Fibroblast of upper back skin (primary cell): ENCODE measurements around the gene RNH1.

Source experiments
- DNase-seq: peaks from one replicate; pipeline ENCODE4 v3.0.0-alpha.2; 2013

Gene RNH1

GRCh38 chr11:506995-507726 lies at the start of gene RNH1:
TSS of gene RNH1 (minus strand) at chr11:507242. CDS start at chr11:502162, 5,080 bp downstream.
- DNase-seq, result peak; percentile 95

DNA sequence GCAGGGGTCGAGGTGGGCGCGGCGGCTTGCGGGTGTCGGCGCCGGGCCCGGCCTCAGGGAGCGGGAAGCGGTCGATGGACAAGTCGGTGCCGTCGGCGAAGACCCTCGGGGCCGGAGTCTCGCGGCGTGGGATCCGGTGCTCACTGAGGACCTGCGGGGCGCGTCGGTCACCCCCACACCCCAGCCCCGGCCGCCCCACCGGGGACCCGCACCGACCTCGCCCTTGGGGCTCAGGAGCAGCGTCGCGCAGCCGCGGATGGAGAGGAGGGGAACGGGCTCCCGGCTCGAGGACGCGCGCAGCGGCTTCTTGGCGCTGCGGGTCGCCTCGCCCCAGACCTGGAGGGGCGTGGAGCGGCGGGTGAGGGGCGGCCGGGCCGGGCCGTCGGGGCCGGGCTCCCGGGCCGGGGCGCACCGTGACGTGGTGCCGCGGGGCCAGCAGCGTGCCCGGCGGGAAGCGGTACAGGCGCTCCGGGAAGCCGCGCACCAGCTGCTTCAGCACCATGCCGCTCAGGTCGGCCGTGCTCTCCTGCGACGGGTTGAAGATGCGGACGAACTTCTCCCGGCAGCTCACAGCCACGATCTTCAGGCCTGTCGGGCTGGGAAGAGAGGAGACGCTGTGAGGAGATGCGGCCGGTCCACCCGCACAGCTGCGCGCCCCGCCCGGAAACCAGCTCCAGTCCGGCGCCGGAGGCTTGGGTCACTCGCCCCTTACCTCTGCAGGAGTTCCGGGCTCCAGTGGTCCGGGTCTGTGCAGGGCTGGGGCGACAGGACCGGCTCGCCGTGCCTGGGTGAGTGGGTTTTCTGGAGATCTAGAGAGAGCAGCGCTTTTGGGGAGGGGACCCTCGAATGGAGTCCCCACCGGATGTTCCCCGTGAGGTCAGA lies 49.0 kb upstream of the RNH1 start:
- no peak for DNase-seq

DNA sequence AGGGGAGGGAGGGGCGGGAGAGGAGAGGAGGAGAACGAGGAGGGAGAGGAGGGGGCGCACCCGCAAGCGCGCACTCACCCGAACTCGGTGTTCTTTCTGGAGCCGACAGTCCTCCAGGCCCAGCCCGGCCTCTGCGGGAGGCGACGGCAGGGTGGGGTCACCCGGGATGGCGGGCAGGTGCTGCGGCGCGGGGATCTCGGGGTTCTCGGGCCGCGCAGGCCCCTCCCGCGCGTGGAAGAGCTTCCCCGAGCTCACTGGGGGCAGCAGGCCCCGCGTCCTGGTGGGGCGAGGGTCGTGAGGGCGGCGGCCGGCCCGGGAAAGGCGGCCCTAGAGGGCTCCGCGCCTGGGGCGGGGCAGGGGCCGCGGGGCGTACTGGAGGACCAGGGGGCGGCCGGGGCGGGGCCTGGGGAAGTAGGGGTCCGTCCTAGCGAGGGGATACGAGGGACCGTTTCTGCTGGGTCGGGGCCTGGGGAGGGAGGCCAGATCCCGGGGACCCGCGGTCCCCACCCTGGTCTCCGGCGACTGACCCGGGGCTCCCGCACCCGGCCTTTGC lies 48.3 kb upstream of the RNH1 start:
- no peak for DNase-seq

DNA sequence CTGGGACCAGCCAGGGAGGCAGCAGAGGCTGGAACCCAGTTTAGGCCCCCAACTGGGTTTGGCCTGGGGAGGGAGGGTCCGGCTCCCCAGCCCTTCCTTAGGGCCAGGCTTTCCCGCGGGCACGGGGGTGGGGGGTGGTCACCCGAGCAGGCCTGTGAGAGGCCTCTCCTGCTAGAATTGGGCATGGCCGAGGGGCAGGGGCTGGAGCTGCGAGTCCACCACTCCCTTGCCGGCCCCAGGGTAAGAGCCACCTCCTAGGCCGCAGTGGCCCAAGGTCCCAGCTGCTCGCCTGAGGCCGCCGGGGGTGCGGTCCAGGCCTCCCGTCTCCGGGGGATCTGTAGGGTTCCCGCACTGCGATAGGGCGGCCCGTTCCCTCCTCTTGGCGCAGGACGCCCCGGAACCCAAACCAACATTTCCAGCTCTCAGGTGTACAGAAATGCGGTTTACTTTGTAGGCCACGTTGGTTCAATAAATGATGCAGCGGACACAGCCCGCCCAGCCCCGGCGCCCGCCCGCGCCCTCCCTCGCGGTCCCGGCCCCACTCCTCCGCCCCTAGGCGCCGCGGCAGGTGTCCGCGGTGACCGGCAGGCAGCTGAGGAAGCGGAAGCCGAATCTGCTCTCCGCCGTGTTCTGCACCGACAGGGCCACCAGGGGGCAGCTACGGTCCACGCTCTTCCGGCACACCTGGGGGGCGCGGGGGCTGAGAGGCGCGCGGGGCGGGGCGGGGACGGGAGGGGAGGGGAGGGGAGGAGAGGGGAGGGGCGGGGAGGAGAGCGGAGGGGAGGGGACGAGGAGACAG lies 47.6 kb upstream of the RNH1 start:
- peak; percentile 31 for DNase-seq

DNA sequence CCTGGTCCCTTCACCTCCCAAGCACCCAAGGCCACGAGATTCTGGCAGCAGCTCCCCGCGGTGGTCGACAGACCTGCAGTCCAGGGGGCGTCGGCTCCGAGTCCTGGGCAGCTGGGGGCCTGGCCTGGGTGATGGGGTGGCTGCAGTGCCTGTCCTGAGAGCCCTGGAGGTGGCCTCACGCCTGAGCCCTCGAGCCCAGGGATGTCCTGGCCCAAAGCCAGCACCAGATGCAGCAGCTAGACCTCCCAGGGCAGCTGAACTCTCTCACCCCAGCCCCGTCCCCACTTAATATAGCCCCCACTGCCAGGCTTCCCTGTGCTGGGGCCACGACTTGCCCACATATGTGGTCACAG lies 46.9 kb upstream of the RNH1 start:
- no peak for DNase-seq

DNA sequence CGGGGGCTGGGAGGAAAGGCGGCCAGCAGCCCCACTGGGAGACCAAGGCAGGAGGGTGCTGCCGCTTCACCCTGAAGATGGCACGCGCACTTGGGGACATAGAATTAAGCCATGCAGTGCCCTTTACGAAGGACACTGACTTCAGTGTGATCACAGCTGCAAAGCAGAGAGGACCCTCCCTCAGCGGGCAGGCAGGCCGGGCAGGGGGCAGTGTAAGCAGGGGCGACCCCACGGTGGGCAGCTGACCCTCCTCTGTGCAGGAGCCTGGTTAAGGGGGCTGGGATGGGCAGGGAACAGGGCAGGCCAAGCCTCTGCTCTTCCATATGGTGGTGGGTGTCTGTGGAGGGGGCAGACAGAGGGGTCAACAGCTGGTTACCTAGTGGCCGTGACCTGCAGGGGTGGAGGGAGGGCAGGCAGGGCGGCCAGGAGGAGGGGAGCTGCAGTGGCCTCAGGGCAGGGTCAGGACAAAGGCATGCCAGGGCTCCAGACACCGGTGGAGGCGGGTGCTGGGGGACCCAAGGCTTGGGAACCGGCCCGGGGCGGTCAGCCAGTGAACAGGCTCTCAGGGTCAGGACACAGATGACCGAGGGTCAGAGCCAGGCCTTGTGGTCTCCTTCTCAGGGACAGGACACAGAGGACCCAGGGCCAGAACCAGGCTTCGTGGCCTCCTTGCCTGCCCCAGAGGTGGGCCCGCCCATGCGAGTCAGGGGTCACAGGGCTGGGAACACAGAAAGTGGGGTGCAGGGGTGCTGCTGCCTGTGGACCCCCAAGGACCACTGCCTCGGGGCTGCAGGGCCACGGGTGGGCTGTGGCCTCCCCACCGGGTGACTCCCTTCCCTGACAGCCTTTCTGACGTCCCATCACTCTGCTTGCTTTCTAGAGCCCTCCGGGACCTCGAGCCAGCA lies 46.3 kb upstream of the RNH1 start:
- DNase-seq, result no peak

DNA sequence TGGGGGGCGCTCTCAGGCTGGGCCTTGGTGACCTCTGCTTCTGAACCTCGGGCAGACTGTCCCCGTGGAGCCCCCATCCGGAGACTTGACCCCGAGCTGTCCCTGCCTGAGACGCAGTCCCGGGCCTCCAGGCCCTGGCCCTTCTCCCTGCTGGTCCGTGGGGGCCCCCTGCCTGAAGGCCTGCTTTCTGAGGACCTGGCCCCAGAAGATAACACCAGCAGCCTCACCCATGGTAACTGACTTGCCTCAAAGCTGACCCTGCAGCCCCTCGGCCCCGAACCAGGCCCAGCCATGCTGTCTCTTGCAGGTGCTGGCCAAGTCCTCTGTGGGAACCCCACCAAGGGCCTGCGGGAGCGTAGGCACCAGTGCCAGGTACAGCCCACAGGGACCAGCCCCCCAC lies 44.6 kb upstream of the RNH1 start:
- DNase-seq, result no peak

DNA sequence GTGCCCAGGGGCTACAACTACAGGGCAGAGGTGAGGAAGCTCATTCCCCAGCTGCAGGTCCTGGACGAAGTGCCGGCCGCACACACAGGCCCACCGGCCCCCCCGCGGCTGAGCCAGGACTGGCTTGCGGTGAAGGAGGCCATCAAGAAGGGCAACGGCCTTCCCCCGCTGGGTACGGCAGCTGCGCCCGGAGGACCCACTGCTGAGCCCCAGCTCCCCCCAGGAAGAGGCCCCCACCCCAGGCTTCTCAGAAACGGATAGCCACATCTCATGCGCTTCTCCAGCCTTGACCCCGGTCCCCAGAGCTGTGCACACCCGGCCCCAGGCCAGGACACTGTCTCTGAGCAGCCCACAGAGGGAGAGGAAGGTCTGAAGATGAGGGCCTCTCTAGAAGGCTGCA lies 44.1 kb upstream of the RNH1 start:
- DNase-seq, result no peak

GRCh38 chr11:550746-551085 lies 43.7 kb upstream of the RNH1 start:
- DNase-seq, result no peak

DNA sequence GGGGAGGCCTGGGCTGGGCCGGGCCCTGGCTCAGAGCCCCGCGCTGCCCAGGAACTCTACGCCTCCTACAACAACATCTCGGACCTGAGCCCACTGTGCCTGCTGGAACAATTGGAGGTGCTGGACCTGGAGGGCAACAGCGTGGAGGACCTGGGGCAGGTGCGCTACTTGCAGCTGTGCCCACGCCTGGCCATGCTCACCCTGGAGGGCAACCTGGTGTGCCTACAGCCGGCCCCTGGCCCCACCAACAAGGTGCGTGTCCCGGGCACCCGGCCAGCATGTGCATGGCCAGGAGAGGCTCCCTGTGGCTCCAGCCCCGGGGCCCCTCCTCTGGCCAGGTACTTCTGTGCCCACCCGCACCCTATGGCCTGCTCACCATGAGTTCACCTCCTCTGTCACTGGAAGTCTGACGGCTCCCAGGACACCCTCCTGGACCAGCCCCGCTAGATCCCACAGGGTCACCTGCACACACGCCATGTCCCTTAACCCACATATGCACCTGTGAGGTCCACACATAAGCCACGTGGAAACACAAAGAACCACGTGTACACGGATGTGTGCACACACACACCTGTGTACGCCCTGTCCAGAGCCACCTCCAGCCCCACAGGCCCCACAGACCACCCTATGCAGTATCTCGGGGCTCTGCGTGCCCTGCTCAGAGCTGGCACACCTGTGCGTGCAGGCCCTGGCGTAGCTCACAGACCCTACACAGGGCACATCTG lies 43.1 kb upstream of the RNH1 start:
- DNase-seq, result no peak

DNA sequence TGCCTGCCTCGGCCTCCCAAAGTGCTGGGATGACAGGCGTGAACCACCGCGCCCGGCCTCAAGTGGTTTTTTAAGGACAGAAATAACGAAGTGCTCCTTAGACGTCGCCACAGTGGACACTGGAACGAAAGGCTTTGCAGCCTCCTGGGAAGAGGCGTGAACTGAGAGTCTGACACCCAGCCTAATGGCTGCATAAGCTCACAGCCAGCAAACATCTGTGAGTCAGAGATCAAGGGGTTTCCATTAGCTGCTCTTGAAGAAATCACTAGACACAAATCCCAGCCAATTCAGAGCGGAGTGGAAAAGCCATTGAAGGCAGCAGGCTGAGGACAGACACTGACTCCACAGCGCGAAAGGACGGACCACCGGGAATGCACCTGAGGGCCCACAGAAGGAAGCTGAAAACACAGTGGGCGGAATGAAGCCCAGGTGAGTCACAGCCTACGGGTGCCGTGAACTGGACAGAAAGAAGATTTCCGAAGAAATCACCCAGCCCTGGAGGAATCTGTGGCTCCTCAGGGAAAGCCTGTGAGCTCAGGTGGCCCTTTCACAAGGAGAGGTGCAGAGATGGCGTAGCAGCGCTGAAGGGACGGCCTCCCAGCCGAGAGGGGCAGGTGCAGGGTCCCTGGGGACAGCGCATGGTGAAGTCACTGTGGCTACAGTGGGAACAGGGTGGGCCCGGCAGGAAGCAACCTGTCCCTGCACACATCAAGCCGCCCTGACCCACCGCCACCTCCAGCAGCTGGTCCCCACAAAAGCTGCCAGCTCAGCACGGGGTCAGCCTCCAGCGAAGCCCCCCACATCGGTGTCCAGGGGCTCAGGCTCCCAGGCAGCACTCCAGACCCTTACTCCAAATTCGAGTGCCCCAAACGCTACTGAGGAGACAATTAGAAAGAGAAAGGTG lies 41.9 kb upstream of the RNH1 start:
- no peak for DNase-seq

GRCh38 chr11:545171-545570 lies 38.1 kb upstream of the RNH1 start:
- DNase-seq, result no peak

DNA sequence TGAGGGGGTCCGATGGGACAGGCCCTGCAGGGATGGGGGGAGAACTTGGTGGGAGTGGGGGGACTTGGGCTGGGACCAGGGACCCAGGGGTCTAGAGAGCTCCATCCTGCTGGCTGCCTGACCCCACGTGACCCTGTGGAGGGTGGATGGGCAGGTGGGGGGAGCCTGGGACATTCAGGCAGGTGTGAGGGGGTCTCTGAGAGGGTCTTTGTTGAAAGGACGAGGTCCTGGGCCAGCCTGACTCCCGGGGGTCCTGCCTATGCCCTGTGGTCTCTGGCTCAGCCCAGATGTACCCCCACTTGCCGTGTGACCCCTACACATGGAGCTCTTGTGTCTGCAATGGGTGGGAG lies 37.8 kb upstream of the RNH1 start:
- no peak for DNase-seq

GRCh38 chr11:541433-541885 lies 34.4 kb upstream of the RNH1 start:
- no peak for DNase-seq

DNA sequence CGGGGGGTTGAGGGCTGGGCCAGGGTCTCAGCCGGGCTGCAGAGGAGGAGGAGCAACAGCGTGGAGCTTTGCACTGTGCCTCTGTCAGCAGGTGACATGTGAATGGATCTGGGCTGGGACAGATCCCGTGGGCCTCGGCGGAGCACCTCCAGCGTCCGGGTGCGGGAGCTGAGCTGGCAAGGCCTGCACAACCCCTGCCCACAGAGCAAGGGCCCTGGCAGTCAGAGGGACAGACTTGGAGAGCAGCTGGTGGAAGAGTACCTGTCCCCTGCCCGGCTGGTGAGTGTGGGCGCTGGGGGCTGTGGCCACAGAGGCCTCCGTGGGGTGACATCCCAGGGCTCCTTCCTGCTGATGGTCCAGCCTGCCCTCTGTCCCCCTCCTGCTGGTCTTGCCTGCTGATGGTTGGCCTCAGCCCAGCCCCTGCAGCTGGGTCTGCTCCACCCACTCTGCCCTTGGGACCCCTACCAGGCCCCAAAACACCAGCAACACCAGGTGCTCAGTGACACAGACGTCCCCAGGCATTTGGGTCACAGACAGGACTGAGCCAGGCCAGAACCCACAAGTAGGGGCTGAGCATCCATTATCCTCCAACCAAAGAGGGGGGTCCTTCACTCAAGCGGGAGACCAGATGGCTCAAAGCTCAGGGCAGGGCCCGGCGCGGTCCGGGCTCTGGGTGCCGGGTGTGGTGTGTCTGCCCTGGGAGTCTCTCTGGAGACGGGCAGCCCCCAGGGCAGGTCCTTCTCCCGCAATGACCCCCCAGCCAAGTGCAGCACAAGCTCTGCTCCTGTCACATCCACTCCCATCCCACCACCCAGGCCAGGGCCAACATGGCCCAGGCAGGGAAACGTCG lies 33.8 kb upstream of the RNH1 start:
- DNase-seq, result no peak

DNA sequence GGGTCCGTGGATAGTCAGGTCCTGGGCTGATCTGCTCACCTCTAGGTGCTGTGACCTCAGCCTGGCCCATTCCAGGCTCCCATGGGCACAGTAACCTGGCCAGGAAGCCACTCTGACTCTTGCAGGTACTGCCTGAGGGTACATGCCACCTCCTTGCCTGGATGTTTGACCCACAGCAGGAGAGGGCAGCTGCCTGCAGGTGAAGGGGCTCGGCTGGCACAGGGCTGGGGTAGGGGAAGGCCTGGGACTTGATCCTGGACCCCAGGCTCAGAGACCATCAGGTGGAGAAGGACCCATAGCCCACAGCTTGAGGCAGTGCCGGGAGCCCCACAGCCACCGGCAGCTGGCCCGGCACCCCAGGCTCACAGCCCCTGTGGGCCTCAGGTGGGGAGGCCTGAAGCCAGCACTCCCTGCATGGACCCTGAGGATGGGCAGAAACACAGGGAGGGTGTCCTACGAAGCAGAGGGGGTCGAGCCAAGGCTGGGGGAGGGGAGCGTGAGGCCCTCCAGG lies 33.0 kb upstream of the RNH1 start:
- no peak for DNase-seq

DNA sequence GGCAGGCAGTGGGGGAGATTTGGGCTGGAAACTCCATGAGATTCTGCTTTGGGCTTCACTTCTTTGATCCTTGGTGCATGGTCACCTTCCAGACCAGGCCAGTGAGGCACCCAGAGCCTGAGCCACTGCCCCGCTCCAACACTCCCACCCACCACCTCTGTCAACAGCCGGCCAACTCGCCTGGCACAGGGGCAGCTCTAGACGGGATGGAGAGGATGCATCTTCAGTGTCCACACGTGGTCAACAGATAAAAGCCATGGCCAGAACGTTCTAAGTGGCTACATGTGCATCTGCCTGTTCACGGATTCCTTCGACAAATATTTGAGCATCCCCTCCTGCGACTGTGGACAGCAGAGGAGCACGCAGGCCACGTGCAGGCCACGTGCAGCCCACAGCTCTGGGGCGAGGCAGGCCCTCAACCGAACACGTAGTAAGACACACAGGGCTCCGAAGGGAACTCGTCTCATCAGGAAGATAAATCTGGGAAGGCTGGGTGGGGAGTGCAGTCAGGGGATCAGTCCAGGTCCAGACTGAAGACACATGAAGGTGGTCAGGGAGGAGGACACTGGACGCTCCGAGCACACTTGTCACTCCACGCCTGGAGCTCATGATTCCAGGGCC lies 31.5 kb upstream of the RNH1 start:
- no peak for DNase-seq

DNA sequence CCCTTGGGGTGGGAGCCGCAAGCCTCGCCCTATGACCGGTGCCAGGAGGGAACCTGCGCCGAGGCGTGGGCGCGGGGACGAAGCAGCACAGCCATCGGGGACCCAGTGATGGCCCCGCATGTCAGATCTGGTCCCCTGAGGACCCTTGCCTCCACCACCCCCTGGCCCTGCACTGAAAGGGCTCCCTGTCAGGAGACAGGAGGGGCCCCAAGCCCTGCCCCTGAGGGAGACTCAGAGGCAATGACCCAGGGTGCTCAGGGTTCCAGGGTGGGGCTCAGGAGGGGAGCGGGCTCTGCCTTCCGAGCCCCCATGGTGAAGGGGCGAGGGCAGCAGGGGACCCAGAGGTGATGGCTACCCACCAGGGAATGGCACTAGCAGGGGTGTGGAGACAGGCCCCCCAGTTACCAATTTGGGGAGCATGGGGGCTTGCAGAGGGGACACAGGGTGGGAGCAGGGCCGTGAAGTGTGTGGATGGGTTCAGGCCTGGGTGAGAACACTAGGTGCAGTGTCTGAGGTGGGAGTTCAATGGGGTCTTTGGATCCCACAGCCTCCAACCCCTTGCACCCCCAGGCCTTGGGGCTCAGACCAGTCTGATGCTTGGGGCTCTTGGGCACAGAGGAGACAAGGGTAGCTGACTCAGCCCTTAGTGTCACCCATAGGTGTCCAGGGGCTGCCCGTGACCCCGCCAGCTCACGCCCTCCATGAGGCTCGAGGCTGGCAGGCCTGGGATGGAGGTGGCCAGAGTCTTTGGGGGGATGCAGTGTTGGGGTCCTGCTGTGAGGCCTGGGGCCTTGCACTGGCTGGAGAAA lies 30.8 kb upstream of the RNH1 start:
- DNase-seq, result no peak
